Measurements from ENCODE around the gene YWHAE. TPM values are rescaled to one million over a fixed set of nuclear protein-coding genes. Genes with fewer than 3 reads are reported as not detected.

The YWHAE gene
- total and polyA plus RNA-seq, 9 donors: 288 to 589 (median 452) TPM

GRCh38 chr17:1372618-1373017 is 27.4 kb downstream of the YWHAE start:
- Histone ChIP-seq H3K9me3 (no peaks in the 10 kb centered on the region), H3K4me3 (no peak overlapping the region), H3K36me3 (no peaks in the 10 kb centered on the region), H3K27me3 (no peaks in the 10 kb centered on the region), H3K27ac (no peak overlapping the region), H3K4me1 (ENCODE audit: insufficient read depth) (peaks cover 26% of the 10 kb centered on the region)
- intact Hi-C loops (cut with DNase I): no loop called here
- no peak for TF ChIP-seq EP300 (IDR thresholded peaks at IDR 0.05)
- TF ChIP-seq POLR2A (IDR thresholded peaks at IDR 0.05): no peak
- no peak for TF ChIP-seq CTCF (IDR thresholded peaks at IDR 0.05)
- no peak for DNase-seq
- WGBS, 3 donors: 65 to 75% (median 71%) methylated on average over 7 of the region's 7 CpGs

- Histone ChIP-seq H3K27ac (no peak overlapping the region), H3K27me3 (no peaks in the 10 kb centered on the region), H3K36me3 (no peaks in the 10 kb centered on the region), H3K4me1 (ENCODE audit: insufficient read depth) (peaks cover 23% of the 10 kb centered on the region), H3K4me3 (no peak overlapping the region), H3K9me3 (no peaks in the 10 kb centered on the region)
- intact Hi-C loops (cut with DNase I): no loop called here
- DNase-seq: no peak
- 75 to 79% (median 77%) methylated on average over 17 of the region's 17 CpGs for WGBS, 3 donors
- TF ChIP-seq CTCF (IDR thresholded peaks at IDR 0.05) (no peak), EP300 (IDR thresholded peaks at IDR 0.05) (no peak), POLR2A (IDR thresholded peaks at IDR 0.05) (no peak)
These were observed 28.0 kb downstream of the YWHAE start for GRCh38 chr17:1371893-1372590.

GRCh38 chr17:1368588-1368987 is 31.4 kb downstream of the YWHAE start:
- Histone ChIP-seq H3K4me3 (no peak overlapping the region), H3K4me1 (ENCODE audit: insufficient read depth) (peaks cover 23% of the 10 kb centered on the region), H3K36me3 (no peaks in the 10 kb centered on the region), H3K9me3 (no peaks in the 10 kb centered on the region), H3K27me3 (no peaks in the 10 kb centered on the region), H3K27ac (no peak overlapping the region)
- intact Hi-C loops (cut with DNase I): loop anchor here (5.0 to 10.0 kb wide), 4 partner anchors 84 to 149 kb away; partner anchors contain the start of genes INPP5K (in 2 of the 4) and CRK (in 1 of the 4)
- WGBS, 3 donors: 66 to 72% (median 72%) methylated on average over 4 of the region's 4 CpGs
- TF ChIP-seq EP300 (IDR thresholded peaks at IDR 0.05) (no peak), POLR2A (IDR thresholded peaks at IDR 0.05) (no peak), CTCF (IDR thresholded peaks at IDR 0.05) (no peak)
- no peak for DNase-seq

- TF ChIP-seq POLR2A (IDR thresholded peaks at IDR 0.05) (no peak), EP300 (IDR thresholded peaks at IDR 0.05) (no peak), CTCF (IDR thresholded peaks at IDR 0.05) (no peak)
- intact Hi-C loops (cut with DNase I): loop anchor here (5.0 to 10.0 kb wide), 4 partner anchors 85 to 150 kb away; partner anchors contain the start of genes INPP5K (in 2 of the 4) and CRK (in 1 of the 4)
- WGBS, 3 donors: 49 to 60% (median 54%) methylated on average over 4 to 5 of the region's 5 CpGs
- DNase-seq: no peak
- Histone ChIP-seq H3K4me3 (no peak overlapping the region), H3K27ac (no peak overlapping the region), H3K4me1 (ENCODE audit: insufficient read depth) (peaks cover 24% of the 10 kb centered on the region), H3K27me3 (no peaks in the 10 kb centered on the region), H3K9me3 (no peaks in the 10 kb centered on the region), H3K36me3 (no peaks in the 10 kb centered on the region)
These were observed 32.7 kb downstream of the YWHAE start for GRCh38 chr17:1367351-1367745.

All from ovary (tissue), 9 donors.